ENCODE measurements around the gene NCKAP5L. TPM values are rescaled to one million over a fixed set of nuclear protein-coding genes. Genes with fewer than 3 reads are reported as not detected.

Gene NCKAP5L, protein sequence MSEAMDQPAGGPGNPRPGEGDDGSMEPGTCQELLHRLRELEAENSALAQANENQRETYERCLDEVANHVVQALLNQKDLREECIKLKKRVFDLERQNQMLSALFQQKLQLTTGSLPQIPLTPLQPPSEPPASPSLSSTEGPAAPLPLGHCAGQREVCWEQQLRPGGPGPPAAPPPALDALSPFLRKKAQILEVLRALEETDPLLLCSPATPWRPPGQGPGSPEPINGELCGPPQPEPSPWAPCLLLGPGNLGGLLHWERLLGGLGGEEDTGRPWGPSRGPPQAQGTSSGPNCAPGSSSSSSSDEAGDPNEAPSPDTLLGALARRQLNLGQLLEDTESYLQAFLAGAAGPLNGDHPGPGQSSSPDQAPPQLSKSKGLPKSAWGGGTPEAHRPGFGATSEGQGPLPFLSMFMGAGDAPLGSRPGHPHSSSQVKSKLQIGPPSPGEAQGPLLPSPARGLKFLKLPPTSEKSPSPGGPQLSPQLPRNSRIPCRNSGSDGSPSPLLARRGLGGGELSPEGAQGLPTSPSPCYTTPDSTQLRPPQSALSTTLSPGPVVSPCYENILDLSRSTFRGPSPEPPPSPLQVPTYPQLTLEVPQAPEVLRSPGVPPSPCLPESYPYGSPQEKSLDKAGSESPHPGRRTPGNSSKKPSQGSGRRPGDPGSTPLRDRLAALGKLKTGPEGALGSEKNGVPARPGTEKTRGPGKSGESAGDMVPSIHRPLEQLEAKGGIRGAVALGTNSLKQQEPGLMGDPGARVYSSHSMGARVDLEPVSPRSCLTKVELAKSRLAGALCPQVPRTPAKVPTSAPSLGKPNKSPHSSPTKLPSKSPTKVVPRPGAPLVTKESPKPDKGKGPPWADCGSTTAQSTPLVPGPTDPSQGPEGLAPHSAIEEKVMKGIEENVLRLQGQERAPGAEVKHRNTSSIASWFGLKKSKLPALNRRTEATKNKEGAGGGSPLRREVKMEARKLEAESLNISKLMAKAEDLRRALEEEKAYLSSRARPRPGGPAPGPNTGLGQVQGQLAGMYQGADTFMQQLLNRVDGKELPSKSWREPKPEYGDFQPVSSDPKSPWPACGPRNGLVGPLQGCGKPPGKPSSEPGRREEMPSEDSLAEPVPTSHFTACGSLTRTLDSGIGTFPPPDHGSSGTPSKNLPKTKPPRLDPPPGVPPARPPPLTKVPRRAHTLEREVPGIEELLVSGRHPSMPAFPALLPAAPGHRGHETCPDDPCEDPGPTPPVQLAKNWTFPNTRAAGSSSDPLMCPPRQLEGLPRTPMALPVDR (N-terminal part only)
- 7.2 and 9.1 TPM in 2 replicates for total RNA-seq

DNA sequence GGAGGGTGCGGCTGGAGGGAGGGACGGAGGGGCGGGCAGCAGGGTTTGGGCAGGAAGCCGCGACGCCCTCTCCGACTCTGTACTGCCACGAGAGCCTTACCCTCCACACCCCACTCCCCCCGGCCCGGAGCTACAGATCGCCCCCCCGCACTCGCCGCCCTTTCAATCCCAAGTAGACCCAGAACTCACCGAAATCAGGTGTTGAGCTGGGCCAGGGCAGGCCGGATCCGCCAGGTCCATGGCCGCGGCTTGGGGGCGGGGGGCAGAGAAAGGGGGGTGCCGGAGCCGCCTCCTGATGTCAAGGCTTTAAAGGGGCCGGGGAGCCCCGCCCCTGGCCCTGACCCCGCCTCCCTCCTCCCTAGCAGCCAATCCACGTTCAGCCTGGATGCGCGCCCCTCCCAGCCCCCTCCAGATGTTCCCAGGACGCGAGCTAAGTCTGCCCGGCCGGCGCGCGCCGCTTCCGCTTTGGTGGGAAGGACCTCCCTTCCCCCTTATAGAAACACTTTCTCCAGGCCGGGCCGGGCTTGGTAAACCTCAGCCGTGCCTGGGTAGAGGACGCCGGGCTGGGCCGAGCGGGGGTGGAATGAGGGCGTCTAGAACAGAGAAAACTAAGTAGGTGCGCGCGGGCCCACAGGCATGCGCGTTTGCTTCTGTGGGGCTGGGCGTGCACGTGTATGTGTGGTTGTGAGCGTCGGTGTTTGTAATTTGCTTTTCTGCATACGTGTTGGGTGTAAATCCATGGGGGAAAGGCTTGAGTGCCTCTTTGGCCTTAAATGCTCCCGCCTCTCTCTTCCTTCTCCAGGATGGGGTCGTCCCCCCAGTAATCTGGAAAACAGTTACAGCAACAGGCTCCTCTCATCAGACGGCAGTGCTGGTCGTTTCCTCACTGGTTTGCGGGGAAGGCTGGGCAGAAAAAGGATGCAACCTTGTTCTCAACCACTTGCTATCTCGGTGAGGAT lies at the start of gene NCKAP5L:
Gene NCKAP5L (minus strand): TSS at position 281 of the 959 bp plus-strand sequence. CDS start 24,369 bp downstream, outside the sequence.
- peak; percentile 87 for DNase-seq
- Mint-ChIP-seq H3K4me1 (peaks cover 37% of the 10 kb centered on the region), H3K27ac (peak within 1 kb of the TSS; percentile 95), H3K36me3 (ENCODE audit: low read depth) (peaks cover 3% of the 10 kb centered on the region), H3K9me3 (no peaks in the 10 kb centered on the region), H3K27me3 (no peaks in the 10 kb centered on the region), H3K4me3 (peak within 1 kb of the TSS; percentile 98)
- TF ChIP-seq CTCF (IDR thresholded peaks at IDR 0.05), result no peak
- ATAC-seq (ENCODE audit: low read depth), result peak; percentile 97
- ChIA-PET CTCF (interaction anchor here (0.7 to 4.9 kb wide), 4 partner anchors 10 to 87 kb away, joined by 3 to 19 read pairs (median 4); partner anchors contain the start of gene TMBIM6), POLR2A (interaction anchor here (0.6 to 3.5 kb wide), 12 partner anchors 12 to 1116 kb away, joined by 3 to 28 read pairs (median 4); partner anchors contain the start of genes BCDIN3D, RACGAP1 and TMBIM6)
- intact Hi-C loops (cut with micrococcal nuclease), result loop anchor here (1.0 to 10.0 kb wide), 7 partner anchors 11 to 564 kb away; partner anchors contain the start of genes BCDIN3D, CERS5, FMNL3 and MCRS1

DNA sequence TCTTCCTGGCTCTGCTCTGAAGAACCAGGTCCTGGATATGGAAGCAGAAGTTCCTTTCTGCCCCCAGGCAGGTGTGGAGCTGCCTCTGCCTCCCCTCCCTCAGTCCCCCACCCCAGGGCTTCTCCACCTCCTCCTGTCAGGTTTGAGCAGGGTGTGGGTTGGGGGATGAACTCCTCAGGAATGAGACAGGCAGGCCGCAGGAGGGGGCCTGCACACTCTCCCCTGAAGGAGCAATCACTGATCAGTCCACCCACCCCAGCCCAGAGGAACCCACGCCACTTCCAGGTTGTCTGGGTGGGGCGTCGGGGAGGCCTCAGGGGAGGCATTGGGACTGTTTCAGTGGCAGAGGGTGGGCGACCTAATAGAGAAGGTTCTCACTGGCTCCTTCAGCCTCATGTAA lies 48.9 kb upstream of the NCKAP5L start:
- no peak overlapping the region for H3K27ac Mint-ChIP-seq
- peaks cover 8% of the 10 kb centered on the region for H3K27me3 Mint-ChIP-seq
- POLR2A ChIA-PET, result no interaction called here
- H3K4me3 Mint-ChIP-seq, result no peak overlapping the region
- intact Hi-C loops (cut with micrococcal nuclease), result no loop called here
- no peaks in the 10 kb centered on the region for H3K4me1 Mint-ChIP-seq
- TF ChIP-seq CTCF (IDR thresholded peaks at IDR 0.05), result no peak
- peaks cover 2% of the 10 kb centered on the region for H3K9me3 Mint-ChIP-seq
- CTCF ChIA-PET, result no interaction called here
- DNase-seq (no peak), ATAC-seq (ENCODE audit: low read depth) (no peak)
- H3K36me3 Mint-ChIP-seq (ENCODE audit: low read depth), result no peaks in the 10 kb centered on the region

GRCh38 chr12:49876070-49876469 lies 47.9 kb upstream of the NCKAP5L start:
- CTCF ChIA-PET, result no interaction called here
- ATAC-seq (ENCODE audit: low read depth), result no peak
- POLR2A ChIA-PET, result no interaction called here
- no peaks in the 10 kb centered on the region for H3K4me1 Mint-ChIP-seq
- TF ChIP-seq CTCF (IDR thresholded peaks at IDR 0.05), result no peak
- intact Hi-C loops (cut with micrococcal nuclease), result no loop called here
- H3K36me3 Mint-ChIP-seq (ENCODE audit: low read depth), result no peaks in the 10 kb centered on the region
- H3K9me3 Mint-ChIP-seq, result peaks cover 2% of the 10 kb centered on the region
- no peak for DNase-seq
- no peak overlapping the region for H3K4me3 Mint-ChIP-seq
- no peak overlapping the region for H3K27ac Mint-ChIP-seq
- peaks cover 8% of the 10 kb centered on the region for H3K27me3 Mint-ChIP-seq

GRCh38 chr12:49875115-49875720 lies 47.0 kb upstream of the NCKAP5L start:
- no peak overlapping the region for H3K4me3 Mint-ChIP-seq

More at GRCh38 chr12:49875115-49875720, 47.0 kb upstream of the NCKAP5L start:
- ATAC-seq (ENCODE audit: low read depth) (no peak), DNase-seq (no peak)
- ChIA-PET POLR2A (no interaction called here), CTCF (no interaction called here)
- TF ChIP-seq CTCF (IDR thresholded peaks at IDR 0.05), result no peak
- H3K9me3 Mint-ChIP-seq, result peaks cover 2% of the 10 kb centered on the region
- H3K4me1 Mint-ChIP-seq, result no peaks in the 10 kb centered on the region
- intact Hi-C loops (cut with micrococcal nuclease), result no loop called here
- H3K36me3 Mint-ChIP-seq (ENCODE audit: low read depth), result no peaks in the 10 kb centered on the region
- H3K27ac Mint-ChIP-seq, result no peak overlapping the region
- H3K27me3 Mint-ChIP-seq, result peaks cover 8% of the 10 kb centered on the region

Measured in activated B cell treated with CpG ODN at 0.5 μM for 24 hours (primary cell).